ENCODE results near the gene OR2H2.

OR2H2 gene

DNA sequence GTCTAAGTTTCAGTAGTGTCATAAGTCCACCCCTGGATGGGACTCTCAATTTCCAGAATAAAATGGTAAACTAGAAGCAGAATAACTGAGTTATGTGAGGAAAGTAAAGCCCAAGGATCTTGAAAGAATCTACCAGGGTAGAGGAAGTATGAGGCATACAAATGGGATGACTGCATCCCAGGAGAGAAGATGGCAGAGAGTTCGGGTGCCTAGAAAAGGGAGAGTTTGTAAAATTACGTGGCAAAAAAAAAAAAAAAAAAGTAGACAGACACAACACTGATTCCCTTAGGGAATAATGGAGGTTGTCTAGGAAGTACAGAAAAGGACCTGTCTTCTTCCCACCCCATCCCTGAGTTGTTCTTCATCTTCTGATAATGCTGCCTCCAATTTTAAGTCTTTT lies 44.6 kb downstream of the OR2H2 start:
- DNase-seq (ENCODE audit: low read depth in 2 of 2), result no peak

DNA sequence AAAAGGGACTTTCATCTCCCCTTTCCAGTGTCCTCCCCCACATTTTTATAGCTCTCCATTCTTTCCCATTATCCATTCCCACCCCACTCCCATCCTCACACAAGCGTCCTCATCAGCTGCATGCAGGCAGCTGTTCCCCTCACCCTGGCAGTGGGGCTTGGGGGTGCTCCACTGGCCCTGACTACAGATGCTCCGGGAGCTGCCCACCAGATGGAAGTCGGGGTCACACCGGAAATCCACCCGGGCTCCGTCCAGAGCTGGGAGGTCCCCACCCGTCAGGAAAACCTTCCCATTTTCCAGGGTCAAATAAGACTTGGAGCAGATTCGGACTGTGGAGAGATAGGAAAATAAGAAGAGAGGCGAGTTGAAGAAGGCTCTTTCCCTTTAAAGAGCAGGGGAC lies 45.4 kb downstream of the OR2H2 start:
- DNase-seq (ENCODE audit: low read depth in 2 of 2), result no peak

DNA sequence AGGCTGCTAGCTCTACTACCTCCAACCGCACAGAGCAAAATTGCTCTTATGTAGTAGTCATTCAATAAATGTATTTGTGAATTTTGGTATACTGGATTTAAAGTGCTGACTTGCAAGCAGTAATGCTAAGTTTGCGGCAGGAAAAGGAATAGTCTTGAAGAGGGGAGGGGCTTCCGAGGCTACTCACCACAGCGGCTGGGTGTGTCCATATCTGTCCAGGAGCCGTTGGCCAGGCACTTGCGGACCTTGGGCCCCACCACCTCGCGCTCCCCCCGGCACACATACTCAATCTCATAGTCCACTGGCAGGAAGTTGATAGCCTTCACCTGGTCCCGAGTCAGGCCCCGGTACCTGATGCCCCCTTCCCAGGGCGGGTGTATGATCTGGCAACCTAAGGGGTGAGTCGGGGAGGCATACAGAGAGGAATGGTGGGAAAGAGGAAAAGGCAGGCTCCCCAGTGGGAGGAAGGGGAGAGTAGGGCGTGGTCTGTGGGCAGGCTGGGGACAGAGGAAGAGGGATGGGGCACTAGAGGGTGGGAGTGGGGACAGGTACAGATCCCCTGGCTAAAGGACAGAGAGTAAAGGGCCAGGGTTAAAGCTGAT lies 46.4 kb downstream of the OR2H2 start:
- no peak for DNase-seq (ENCODE audit: low read depth in 2 of 2)

DNA sequence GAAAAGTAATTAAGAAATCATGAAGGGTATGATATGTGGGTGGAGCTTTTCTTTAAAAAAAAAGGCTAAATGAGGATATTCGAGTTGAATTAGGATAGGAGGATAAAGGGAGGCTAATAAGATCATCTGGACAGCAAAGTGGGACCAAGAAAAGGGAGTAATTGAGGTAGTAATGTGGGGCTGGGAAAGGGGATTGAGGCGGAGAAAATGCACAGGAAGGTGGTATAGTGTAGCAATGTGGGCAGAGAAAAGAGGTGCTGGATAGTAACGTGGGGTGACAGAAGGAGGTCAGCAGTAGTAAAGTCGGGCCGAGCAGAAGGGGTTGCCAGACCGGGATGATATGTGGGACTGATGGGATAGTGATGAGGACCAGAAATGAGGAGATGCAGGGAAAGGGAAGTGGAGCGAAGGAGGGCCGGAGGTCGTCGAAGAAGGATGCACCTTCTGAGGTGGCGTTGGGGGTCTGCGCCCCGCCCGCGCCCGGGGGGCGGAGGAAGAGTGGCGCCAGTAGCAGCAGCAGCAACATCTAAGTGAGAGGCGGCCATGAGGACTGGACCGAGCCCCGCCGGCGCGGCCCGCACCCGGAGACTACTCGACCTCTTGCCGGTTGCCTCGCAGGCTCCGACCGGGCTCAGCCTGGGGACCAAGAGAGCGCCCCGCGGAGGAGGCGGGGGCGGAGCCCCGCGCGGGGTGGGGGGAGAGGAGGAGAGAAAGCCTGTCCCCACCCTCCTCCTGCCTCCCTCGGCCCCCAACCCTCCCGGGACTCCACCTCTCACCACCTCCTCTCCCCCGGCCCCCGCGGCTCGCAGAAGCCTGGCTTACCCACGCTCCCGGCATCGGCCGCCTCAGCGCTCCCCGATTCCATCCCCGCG lies 47.2 kb downstream of the OR2H2 start:
- DNase-seq (ENCODE audit: low read depth in 2 of 2), result peak; percentile 33 to 48

DNA sequence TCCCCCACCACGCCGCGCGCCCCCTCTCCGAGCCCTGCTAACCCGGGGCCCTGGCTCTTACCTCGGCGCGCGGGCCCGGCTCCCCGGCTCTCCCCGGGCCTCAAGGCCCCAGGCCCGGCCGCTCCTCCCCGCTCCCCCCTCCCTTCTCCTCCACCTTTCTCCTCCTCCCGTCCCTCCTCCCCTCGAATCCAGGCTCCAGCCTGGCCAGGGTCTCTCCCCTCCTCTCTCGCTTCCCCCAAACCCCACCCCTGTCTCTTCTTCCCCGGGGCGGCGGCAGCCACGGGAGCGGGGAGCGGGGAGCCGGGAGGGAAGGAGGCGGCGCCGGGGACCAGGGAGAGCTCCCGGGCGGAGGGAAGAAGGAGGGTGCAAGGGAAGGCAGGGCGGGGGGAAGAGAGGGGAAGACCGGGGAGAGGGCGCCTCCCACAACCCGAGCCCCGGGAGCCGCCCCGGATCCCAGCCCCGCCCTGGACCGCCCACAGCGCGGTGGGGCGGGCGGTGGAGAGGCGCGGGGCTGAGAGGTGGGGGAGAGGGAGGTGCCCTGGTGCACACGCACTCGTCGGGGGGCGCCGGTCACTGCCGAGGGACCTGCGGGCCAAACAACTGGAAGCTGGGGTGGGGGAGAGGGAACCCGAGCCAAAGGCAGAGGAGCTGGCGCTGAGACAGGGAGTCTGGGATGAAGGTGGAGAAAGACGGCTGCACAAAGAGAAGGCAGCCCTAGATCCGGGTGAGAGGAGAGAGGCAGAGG lies 48.0 kb downstream of the OR2H2 start, which contains the start of gene GABBR1:
Gene GABBR1 (minus strand): TSS at position 395 of the 745 bp plus-strand sequence. CDS start 798 bp downstream, outside the sequence.
- peak; percentile 32 to 54 for DNase-seq (ENCODE audit: low read depth in 2 of 2)

DNA sequence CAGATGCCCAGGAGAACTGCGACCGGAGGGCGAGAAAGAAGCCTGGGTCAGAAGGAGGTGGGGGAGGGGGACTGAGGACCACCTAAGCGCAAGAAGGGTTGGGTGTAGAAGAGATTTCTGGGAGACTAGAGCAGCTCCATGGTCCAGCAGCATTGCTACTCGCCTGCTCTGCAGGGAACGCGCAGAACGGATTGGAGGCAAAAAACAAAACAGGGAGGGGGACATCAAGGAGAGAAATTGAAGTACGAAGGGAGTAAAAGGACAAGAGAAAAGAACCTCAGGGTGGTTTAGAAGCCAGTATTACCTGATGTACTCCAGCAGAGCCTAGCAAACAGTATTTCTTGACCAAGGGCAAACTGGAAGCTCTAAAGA lies 48.6 kb downstream of the OR2H2 start:
- no peak for DNase-seq (ENCODE audit: low read depth in 2 of 2)

DNA sequence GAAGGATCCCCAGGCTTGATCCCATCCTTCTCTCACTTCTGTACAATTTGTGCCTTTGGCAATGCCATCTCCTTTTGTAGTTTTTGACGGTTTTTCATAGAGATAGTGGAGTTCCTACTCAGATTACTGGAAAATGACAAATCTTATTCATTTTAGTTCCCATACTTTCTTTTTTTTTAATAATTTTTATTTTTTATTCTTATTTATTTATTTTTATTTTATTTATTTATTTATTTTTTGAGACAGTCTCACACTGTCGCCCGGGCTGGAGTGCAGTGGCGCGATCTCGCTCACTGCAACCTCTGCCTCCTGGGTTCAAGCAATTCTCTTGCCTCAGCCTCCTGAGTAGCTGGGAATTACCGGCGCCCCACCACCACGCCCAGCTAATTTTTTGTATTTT lies 52.3 kb downstream of the OR2H2 start:
- no peak for DNase-seq (ENCODE audit: low read depth in 2 of 2)

Data from stimulated activated CD8-positive, alpha-beta memory T cell treated with anti-CD3 and anti-CD28 coated beads, Interleukin-15, amount 100 ng/mL, for 4 hours (primary cell).